Breast epithelium (tissue), 4 donors: Measurements from ENCODE around the gene BABAM2. TPM values are rescaled to one million over a fixed set of nuclear protein-coding genes. Genes with fewer than 3 reads are reported as not detected.
A peak's percentile ranks its signal among the peaks of the same experiment; 100 is the strongest.

Experiments
- DNase-seq, 2 donors: peaks; one replicate each; pipeline ENCODE4 v3.0.0-alpha.2; 2019; ENCODE audit warnings: low spot score in 2 of 2
- H3K27ac ChIP-seq, 2 donors: fragments of 200-600 bp; sonication (generic) in 1 of 2; one replicate each; pipeline ENCODE4 v1.5.1; 2016 to 2019; ENCODE audit warnings: mild to moderate bottlenecking in 1 of 2
- H3K27me3 ChIP-seq, 2 donors: fragments of 200-600 bp; sonication (generic) in 1 of 2; one replicate each; pipeline versions ENCODE4 v1.5.1 to v1.6.0; 2017 to 2019; ENCODE audit warnings: control low read depth in 1 of 2, mild to moderate bottlenecking in 1 of 2
- H3K36me3 ChIP-seq: fragments of 200-600 bp; one replicate; pipeline ENCODE4 v1.5.1; 2019
- H3K4me1 ChIP-seq, 2 donors: fragments of 200-600 bp; sonication (generic); one replicate each; pipeline ENCODE4 v1.5.1; 2016 to 2019; ENCODE audit warnings: control low read depth in 1 of 2
- H3K4me3 ChIP-seq, 3 donors: fragments of 200-600 bp; sonication (generic); 1 replicate in 2 of 3; 2 replicates in 1 of 3; pipeline ENCODE4 v1.5.1; 2016 to 2019; ENCODE audit warnings: mild to moderate bottlenecking in 3 of 3, moderate library complexity in 2 of 3
- H3K9me3 ChIP-seq, 2 donors: fragments of 200-600 bp; sonication (generic) in 1 of 2; one replicate each; pipeline ENCODE4 v1.5.1; 2016 to 2019; ENCODE audit warnings: control low read depth in 1 of 2
- POLR2A ChIP-seq: fragments of 450-650 bp; IDR thresholded peaks from one replicate; pipeline ENCODE4 v1.6.1; 2016; ENCODE audit warnings: antibody characterized with exemption, mild to moderate bottlenecking, moderate library complexity
- POLR2AphosphoS5 ChIP-seq, 3 donors: sonication (generic); formaldehyde crosslinking; IDR thresholded peaks; one replicate each; pipeline ENCODE4 v1.6.1; 2017; ENCODE audit warnings: antibody characterized with exemption in 3 of 3
- intact Hi-C: fragments of 100-400 bp; cut with DNase I; formaldehyde crosslinking; loops from one replicate; pipeline ENCODE4 v1.15.1; 2023; ENCODE audit warnings: low total_unique reads
- total RNA-seq, 3 donors: library from RNA; depleted of rRNA; stranded (reverse); fragments of >200 nt; gene quantifications; one replicate each; pipeline ENCODE4 v1.1.0, GENCODE V29; 2016
- TF ChIP-seq, protein P1 (sequence below), 3 donors: fragments of 450-650 bp; IDR thresholded peaks; one replicate each; pipeline ENCODE4 v1.5.1; 2016 to 2017; ENCODE audit warnings: antibody characterized with exemption in 3 of 3, mild to moderate bottlenecking in 3 of 3, moderate library complexity in 3 of 3

BABAM2 gene
- total RNA-seq, 3 donors from 2014 or later: 34.7 to 46.2 (median 37.4) TPM

DNA sequence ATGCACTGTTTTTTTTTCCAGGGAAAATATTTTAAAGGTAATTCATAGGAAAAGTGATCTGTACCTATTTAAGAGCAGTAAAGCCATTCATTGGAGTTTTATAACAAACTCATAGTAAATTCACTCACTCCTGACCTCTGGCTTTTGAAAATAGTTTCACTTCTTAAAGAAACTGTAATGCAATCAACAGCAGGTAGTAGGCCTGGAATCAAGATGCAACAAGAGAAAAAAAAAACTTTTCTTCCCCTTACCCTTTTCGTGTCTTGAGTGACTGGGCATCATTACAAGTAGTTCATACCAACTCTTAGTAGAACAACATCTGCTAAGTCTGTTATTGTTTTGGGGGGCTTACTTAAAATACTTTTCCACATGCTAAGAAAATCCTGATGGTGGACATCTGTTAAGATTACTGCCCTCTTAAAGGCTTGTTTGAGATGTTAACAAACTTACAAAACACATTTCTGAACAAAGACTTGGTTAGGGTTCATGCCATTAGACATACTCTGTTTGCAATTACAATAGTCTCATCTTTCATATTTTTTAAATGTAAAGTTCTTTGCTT is 338.0 kb downstream of the BABAM2 start:
- TF ChIP-seq POLR2A (no peak), POLR2AphosphoS5 (IDR thresholded peaks at IDR 0.05) (no peak)
- TF ChIP-seq, protein P1, sequence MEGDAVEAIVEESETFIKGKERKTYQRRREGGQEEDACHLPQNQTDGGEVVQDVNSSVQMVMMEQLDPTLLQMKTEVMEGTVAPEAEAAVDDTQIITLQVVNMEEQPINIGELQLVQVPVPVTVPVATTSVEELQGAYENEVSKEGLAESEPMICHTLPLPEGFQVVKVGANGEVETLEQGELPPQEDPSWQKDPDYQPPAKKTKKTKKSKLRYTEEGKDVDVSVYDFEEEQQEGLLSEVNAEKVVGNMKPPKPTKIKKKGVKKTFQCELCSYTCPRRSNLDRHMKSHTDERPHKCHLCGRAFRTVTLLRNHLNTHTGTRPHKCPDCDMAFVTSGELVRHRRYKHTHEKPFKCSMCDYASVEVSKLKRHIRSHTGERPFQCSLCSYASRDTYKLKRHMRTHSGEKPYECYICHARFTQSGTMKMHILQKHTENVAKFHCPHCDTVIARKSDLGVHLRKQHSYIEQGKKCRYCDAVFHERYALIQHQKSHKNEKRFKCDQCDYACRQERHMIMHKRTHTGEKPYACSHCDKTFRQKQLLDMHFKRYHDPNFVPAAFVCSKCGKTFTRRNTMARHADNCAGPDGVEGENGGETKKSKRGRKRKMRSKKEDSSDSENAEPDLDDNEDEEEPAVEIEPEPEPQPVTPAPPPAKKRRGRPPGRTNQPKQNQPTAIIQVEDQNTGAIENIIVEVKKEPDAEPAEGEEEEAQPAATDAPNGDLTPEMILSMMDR (IDR thresholded peaks at IDR 0.05): no peak
- Histone ChIP-seq H3K36me3 (no peaks in the 10 kb centered on the region), H3K4me1 (no peaks in the 10 kb centered on the region), H3K27ac (no peak overlapping the region), H3K9me3 (no peaks in the 10 kb centered on the region), H3K27me3 (no peaks in the 10 kb centered on the region), H3K4me3 (no peak overlapping the region)
- DNase-seq: no peak
- intact Hi-C loops: no loop called here

DNA sequence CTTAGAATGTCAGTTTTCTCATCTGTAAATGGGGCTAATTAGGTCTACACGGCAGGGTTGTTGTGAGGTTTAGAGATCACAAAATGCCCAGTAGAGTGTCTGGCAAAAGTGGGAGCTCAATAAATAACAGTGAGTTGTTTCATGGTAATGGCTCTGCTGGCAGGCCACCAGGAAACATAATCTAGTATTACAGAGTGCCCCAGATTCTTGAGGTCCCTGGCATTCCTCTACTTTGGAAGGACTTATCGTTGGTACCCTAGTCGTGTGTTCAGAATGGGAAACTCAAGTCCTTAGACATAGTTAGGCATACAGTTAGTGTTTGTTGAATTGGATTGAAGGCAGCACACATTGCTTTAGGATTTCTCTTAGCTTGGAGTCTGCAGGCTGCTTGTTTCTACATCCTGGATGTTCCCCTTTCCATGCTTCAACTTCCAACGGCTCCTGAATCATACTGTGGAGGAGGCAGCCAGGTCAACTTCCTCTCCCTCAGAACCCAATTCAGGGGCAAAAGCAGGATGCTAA is 340.6 kb downstream of the BABAM2 start:
- H3K36me3 ChIP-seq: no peaks in the 10 kb centered on the region
- H3K27ac ChIP-seq: no peak overlapping the region
- H3K9me3 ChIP-seq: no peaks in the 10 kb centered on the region
- TF ChIP-seq POLR2AphosphoS5 (IDR thresholded peaks at IDR 0.05): no peak
- intact Hi-C loops: no loop called here
- DNase-seq: no peak
- no peak overlapping the region for H3K4me3 ChIP-seq
- no peaks in the 10 kb centered on the region for H3K27me3 ChIP-seq
- no peaks in the 10 kb centered on the region for H3K4me1 ChIP-seq

DNA sequence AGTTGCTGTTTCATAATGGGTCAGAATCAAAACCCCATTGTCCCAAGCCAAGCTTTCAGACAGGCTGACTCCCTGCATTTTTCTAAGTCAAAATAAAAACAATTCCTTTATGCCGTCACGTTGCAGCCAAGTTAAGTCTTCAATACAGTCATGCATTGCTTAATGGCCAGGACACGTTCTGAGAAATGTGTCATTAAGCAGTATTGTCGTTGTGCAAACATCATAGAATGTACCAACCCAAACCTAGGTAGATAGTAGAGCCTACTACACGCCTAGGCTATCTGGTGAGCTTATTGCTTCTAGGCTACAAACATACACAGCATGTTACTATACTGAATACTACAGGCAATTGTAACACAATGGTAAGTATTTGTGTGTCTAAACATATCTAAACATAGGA is 341.8 kb downstream of the BABAM2 start:
- no peak overlapping the region for H3K4me3 ChIP-seq
- no peaks in the 10 kb centered on the region for H3K27me3 ChIP-seq
- TF ChIP-seq, protein P1 (IDR thresholded peaks at IDR 0.05): no peak
- TF ChIP-seq POLR2AphosphoS5 (IDR thresholded peaks at IDR 0.05) (no peak), POLR2A (no peak)
- no peaks in the 10 kb centered on the region for H3K36me3 ChIP-seq
- H3K27ac ChIP-seq: no peak overlapping the region
- DNase-seq: no peak
- intact Hi-C loops: no loop called here
- H3K4me1 ChIP-seq: no peaks in the 10 kb centered on the region
- H3K9me3 ChIP-seq: no peaks in the 10 kb centered on the region

DNA sequence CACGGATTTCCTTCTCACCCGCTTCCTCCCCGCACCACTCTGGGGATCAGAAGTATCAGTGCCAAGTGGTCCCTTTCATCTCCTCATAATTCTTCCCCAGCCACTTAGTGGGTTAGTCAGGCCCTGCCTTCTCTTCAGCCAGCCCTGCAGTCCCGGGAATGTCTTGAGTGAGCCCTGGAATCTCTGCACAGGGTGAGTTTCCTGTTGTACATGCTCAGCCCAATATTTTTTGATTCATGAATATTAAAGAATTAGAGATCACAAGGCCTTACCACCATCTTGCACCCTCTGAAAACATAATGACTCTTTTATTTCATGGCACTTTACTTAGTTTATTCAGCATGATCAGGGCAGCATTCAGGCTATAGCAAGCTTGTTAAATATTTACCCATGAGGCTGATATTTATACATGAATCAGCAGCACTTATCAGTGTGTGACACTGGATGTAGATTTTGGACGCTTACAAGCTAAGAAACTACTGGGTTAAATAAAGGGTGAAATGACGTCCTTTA is 342.7 kb downstream of the BABAM2 start:
- DNase-seq: no peak
- peak overlapping the region in 1 of 2 donors; percentile 28 for H3K27ac ChIP-seq

DNA sequence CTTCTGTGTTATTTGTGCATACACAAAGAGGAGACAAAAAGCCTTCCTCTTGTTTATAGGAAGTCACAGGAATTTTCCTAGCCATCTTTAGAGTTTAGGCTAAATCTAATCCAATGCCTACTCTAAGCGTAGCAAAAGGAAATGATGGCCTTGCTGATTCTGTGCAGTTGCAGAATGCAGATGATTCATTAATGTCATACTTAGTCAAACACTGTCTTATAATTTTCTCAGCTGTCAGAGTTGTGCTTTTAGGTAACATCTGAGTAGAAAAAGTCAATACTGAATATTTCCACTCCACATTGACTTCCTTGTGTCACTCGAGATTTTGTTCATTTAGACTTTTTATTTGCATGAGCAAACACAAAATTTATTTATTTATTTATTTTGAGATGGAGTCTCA is 344.3 kb downstream of the BABAM2 start:
- Histone ChIP-seq H3K36me3 (no peaks in the 10 kb centered on the region), H3K9me3 (no peaks in the 10 kb centered on the region), H3K27ac (no peak overlapping the region), H3K4me3 (no peak overlapping the region), H3K27me3 (no peaks in the 10 kb centered on the region), H3K4me1 (no peaks in the 10 kb centered on the region)
- no peak for DNase-seq
- intact Hi-C loops: no loop called here
- TF ChIP-seq POLR2A (no peak), POLR2AphosphoS5 (IDR thresholded peaks at IDR 0.05) (no peak)
- TF ChIP-seq, protein P1 (IDR thresholded peaks at IDR 0.05): no peak

More for the DNA sequence above, 342.7 kb downstream of the BABAM2 start:
- Histone ChIP-seq H3K4me3 (no peak overlapping the region), H3K36me3 (no peaks in the 10 kb centered on the region), H3K4me1 (no peaks in the 10 kb centered on the region), H3K27me3 (no peaks in the 10 kb centered on the region), H3K9me3 (no peaks in the 10 kb centered on the region)
- intact Hi-C loops: no loop called here
- TF ChIP-seq POLR2A: no peak
- TF ChIP-seq, protein P1 (IDR thresholded peaks at IDR 0.05): no peak
- TF ChIP-seq POLR2AphosphoS5 (IDR thresholded peaks at IDR 0.05): no peak
